ENCODE data around the gene SRP9.

DNA sequence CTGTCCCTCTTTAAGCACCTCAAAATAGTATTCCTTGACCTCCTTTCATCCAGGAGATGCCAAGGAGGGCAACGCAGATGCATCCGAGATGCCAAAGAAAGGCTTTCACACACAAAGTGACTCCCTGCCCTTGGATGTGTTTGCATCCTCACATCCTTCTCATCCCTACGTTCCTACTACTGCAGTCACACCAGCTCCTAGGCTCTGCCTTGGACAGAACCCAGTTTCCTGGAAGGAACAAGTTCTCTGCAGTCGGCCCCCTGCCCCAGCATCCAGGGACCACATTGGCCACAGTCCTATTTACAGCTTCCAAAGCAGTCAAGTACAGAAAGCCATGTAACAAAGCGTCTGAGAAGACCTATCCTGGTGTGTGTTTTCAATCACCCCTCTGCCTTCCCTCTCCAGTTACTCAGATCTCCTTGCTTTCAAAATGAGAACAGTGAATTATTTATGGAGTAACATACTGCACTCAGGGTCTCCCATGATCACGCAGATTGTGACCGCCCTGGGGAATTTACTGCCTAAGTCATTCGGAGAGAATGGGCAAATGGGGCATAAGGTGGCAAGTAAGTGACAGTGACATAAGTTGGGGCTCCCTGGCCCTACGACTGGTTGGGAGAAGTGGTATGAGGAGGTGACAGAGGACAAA lies 21.8 kb upstream of the SRP9 start:
- TF ChIP-seq, protein P1, sequence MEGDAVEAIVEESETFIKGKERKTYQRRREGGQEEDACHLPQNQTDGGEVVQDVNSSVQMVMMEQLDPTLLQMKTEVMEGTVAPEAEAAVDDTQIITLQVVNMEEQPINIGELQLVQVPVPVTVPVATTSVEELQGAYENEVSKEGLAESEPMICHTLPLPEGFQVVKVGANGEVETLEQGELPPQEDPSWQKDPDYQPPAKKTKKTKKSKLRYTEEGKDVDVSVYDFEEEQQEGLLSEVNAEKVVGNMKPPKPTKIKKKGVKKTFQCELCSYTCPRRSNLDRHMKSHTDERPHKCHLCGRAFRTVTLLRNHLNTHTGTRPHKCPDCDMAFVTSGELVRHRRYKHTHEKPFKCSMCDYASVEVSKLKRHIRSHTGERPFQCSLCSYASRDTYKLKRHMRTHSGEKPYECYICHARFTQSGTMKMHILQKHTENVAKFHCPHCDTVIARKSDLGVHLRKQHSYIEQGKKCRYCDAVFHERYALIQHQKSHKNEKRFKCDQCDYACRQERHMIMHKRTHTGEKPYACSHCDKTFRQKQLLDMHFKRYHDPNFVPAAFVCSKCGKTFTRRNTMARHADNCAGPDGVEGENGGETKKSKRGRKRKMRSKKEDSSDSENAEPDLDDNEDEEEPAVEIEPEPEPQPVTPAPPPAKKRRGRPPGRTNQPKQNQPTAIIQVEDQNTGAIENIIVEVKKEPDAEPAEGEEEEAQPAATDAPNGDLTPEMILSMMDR (IDR thresholded peaks at IDR 0.05) = no peak
- TF ChIP-seq RAD21 (IDR thresholded peaks at IDR 0.05; ENCODE audit: low read length) (no peak), RFX5 (IDR thresholded peaks at IDR 0.05; ENCODE audit: low read length) (no peak), IRF3 (IDR thresholded peaks at IDR 0.05; ENCODE audit: low read depth, low read length) (no peak), TEAD4 (IDR thresholded peaks at IDR 0.05; ENCODE audit: borderline replicate concordance, insufficient read depth) (no peak), GABPA (IDR thresholded peaks at IDR 0.05; ENCODE audit: low read depth) (no peak)

All from SK-N-SH (cell line).